ENCODE results near the gene EFCAB6. TPM values are rescaled to one million over a fixed set of nuclear protein-coding genes. Genes with fewer than 3 reads are reported as not detected.

Gene EFCAB6
- total RNA-seq, 3 donors from 2014 or later = 3.0 to 9.8 (median 5.9) TPM

- peaks cover 0 to 5% of the 10 kb centered on the region in 2 donors for H3K27me3 ChIP-seq
- DNase-seq (ENCODE audit: low spot score in 2 of 2) = no peak
- H3K27ac ChIP-seq = no peak overlapping the region
- no peaks in the 10 kb centered on the region for H3K4me1 ChIP-seq
- no peaks in the 10 kb centered on the region for H3K36me3 ChIP-seq
- no peaks in the 10 kb centered on the region for H3K9me3 ChIP-seq
- no peak for TF ChIP-seq POLR2AphosphoS5 (IDR thresholded peaks at IDR 0.05)
- TF ChIP-seq CTCF (IDR thresholded peaks at IDR 0.05) = no peak
- no peak for TF ChIP-seq POLR2A (IDR thresholded peaks at IDR 0.05)
- H3K4me3 ChIP-seq = no peak overlapping the region
- intact Hi-C loops (cut with DNase I; ENCODE audit: low total_unique reads) = no loop called here
Observed at GRCh38 chr22:43490311-43490710, 321.8 kb downstream of the EFCAB6 start.

GRCh38 chr22:43488937-43489336, 323.2 kb downstream of the EFCAB6 start:
- H3K4me1 ChIP-seq = no peaks in the 10 kb centered on the region
- no peak for DNase-seq (ENCODE audit: low spot score in 2 of 2)
- no peaks in the 10 kb centered on the region for H3K36me3 ChIP-seq
- no peak overlapping the region for H3K4me3 ChIP-seq
- intact Hi-C loops (cut with DNase I; ENCODE audit: low total_unique reads) = no loop called here
- H3K27me3 ChIP-seq = peaks cover 0 to 5% of the 10 kb centered on the region in 2 donors
- H3K9me3 ChIP-seq = no peaks in the 10 kb centered on the region
- no peak for TF ChIP-seq CTCF (IDR thresholded peaks at IDR 0.05)
- TF ChIP-seq POLR2A (IDR thresholded peaks at IDR 0.05) = no peak
- TF ChIP-seq POLR2AphosphoS5 (IDR thresholded peaks at IDR 0.05) = no peak
- no peak overlapping the region for H3K27ac ChIP-seq

GRCh38 chr22:43488031-43488866, 323.9 kb downstream of the EFCAB6 start:
- Histone ChIP-seq H3K27ac (no peak overlapping the region), H3K36me3 (no peaks in the 10 kb centered on the region), H3K4me1 (no peaks in the 10 kb centered on the region), H3K27me3 (peaks cover 0 to 5% of the 10 kb centered on the region in 2 donors), H3K9me3 (no peaks in the 10 kb centered on the region), H3K4me3 (no peak overlapping the region)
- intact Hi-C loops (cut with DNase I; ENCODE audit: low total_unique reads) = no loop called here
- no peak for TF ChIP-seq CTCF (IDR thresholded peaks at IDR 0.05)
- TF ChIP-seq POLR2A (IDR thresholded peaks at IDR 0.05) = no peak
- no peak for TF ChIP-seq POLR2AphosphoS5 (IDR thresholded peaks at IDR 0.05)
- no peak for DNase-seq (ENCODE audit: low spot score in 2 of 2)

- Histone ChIP-seq H3K27me3 (peaks cover 0 to 5% of the 10 kb centered on the region in 2 donors), H3K9me3 (no peaks in the 10 kb centered on the region), H3K4me1 (no peaks in the 10 kb centered on the region), H3K27ac (no peak overlapping the region), H3K4me3 (no peak overlapping the region), H3K36me3 (no peaks in the 10 kb centered on the region)
- TF ChIP-seq CTCF (IDR thresholded peaks at IDR 0.05) (no peak), POLR2A (IDR thresholded peaks at IDR 0.05) (no peak), POLR2AphosphoS5 (IDR thresholded peaks at IDR 0.05) (no peak)
- no peak for DNase-seq (ENCODE audit: low spot score in 2 of 2)
- intact Hi-C loops (cut with DNase I; ENCODE audit: low total_unique reads) = no loop called here
Observed at GRCh38 chr22:43487311-43488030, 324.6 kb downstream of the EFCAB6 start.

Data from breast epithelium (tissue), 4 donors.